GM10847 (cell line): Measurements from ENCODE around the gene APOL6.

Experiments used
- POLR2A ChIP-seq: IDR thresholded peaks from 2 replicates; pipeline ENCODE4 v1.6.1; 2011; ENCODE audit not compliant: insufficient read length; ENCODE audit errors: extremely low read depth

APOL6 gene

GRCh38 chr22:35648066-35649025 is at the start of gene APOL6:
APOL6 (plus strand) TSS chr22:35648446; CDS start chr22:35656426, 7,980 bp downstream.
- peak; percentile 20 for TF ChIP-seq POLR2A

GRCh38 chr22:35599364-35599763 is 48.9 kb upstream of the APOL6 start:
- no peak for TF ChIP-seq POLR2A

- no peak for TF ChIP-seq POLR2A
Measured at GRCh38 chr22:35600476-35600875, 47.8 kb upstream of the APOL6 start.

- no peak for TF ChIP-seq POLR2A
Measured at GRCh38 chr22:35601013-35601580, 47.1 kb upstream of the APOL6 start.

- TF ChIP-seq POLR2A: no peak
Measured at GRCh38 chr22:35601743-35602615, 46.3 kb upstream of the APOL6 start.

GRCh38 chr22:35604621-35605368 is 43.5 kb upstream of the APOL6 start:
- TF ChIP-seq POLR2A: no peak

GRCh38 chr22:35605369-35605680 is 42.9 kb upstream of the APOL6 start:
- TF ChIP-seq POLR2A: no peak

- no peak for TF ChIP-seq POLR2A
Measured at GRCh38 chr22:35605851-35606481, 42.3 kb upstream of the APOL6 start.

GRCh38 chr22:35606916-35607315 is 41.3 kb upstream of the APOL6 start:
- TF ChIP-seq POLR2A: no peak

- no peak for TF ChIP-seq POLR2A
Measured at GRCh38 chr22:35608088-35608487, 40.2 kb upstream of the APOL6 start.

- no peak for TF ChIP-seq POLR2A
Measured at GRCh38 chr22:35609261-35609660, 39.0 kb upstream of the APOL6 start.

- TF ChIP-seq POLR2A: no peak
Measured at GRCh38 chr22:35609761-35610160, 38.5 kb upstream of the APOL6 start.

- TF ChIP-seq POLR2A: no peak
Measured at GRCh38 chr22:35610741-35611140, 37.5 kb upstream of the APOL6 start.

- no peak for TF ChIP-seq POLR2A
Measured at GRCh38 chr22:35611200-35611890, 36.9 kb upstream of the APOL6 start.

- no peak for TF ChIP-seq POLR2A
Measured at GRCh38 chr22:35611891-35612576, 36.2 kb upstream of the APOL6 start.
